HG02938 (cell line): Measurements from ENCODE around the gene APPBP2.
"Not testable (repeated sequence)": the region's sequence is repeated elsewhere in the genome, so short reads cannot be mapped to it uniquely, and the experiment has no call there.

Source experiments
- ATAC-seq: cut with Tn5 transposase; IDR thresholded peaks from one replicate; pipeline ENCODE4 v1.9.1; 2021; ENCODE audit warnings: mild to moderate bottlenecking, moderate library complexity; ENCODE audit not compliant: unreplicated experiment

APPBP2 gene

DNA sequence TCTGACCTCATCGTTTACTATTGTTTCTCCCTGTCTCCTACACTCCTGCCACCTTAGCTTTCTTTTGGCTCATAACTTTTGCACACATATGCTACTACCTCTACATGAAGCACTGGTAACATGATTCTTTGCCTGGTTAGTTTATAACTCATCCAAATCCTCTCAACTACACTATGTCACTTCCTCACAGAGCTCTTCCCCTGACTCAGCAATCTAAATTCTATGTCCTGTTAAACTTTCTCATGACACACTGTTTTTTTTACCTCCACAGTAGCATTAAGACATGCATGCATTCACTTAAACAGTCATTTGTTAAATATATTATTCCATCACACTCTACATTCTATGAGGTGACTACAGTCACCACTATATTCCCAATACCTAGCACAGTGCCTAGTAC is 19.7 kb downstream of the APPBP2 start:
- no peak for ATAC-seq

DNA sequence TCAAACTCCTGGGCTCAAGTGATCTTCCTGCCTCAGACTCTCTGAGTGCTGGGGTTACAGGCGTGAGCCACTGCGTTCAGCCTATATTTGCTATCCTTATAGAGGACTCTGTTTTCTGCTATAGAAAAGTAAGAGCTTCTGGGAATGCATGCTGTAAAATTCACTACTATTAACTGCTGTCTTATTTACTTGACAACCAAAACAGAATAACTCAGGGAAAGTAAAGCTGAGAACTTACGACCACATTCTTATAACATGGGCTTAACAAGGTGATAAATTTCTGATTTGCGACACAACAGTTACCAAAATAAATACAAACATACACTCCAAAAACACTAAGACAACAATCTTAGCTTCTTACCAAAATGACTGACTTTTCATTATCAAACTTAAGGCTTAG is 23.9 kb downstream of the APPBP2 start:
- no peak for ATAC-seq

GRCh38 chr17:60501589-60501988 is 24.5 kb downstream of the APPBP2 start:
- no peak for ATAC-seq

- ATAC-seq: no peak
These were observed 30.0 kb downstream of the APPBP2 start for GRCh38 chr17:60496041-60496440.

DNA sequence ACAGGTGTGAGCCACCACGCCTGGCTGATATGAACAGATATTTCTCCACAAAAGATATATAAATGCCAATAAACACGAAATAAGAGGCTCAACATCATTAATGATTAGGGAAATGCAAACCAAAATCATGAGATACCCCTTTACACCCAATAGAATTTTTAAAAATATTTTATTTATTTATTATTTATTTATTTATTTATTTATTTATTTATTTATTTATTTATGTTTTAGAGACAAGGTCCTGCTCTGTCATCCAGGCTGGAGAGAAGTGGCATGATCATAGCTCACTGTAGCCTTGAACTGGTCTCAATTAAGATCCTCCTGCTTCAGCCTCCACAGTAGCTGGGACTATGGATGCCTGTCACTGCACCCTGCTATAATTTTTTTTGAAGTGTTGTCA is 30.8 kb downstream of the APPBP2 start:
- ATAC-seq: no peak

GRCh38 chr17:60493847-60494321 is 32.2 kb downstream of the APPBP2 start:
- no peak for ATAC-seq

DNA sequence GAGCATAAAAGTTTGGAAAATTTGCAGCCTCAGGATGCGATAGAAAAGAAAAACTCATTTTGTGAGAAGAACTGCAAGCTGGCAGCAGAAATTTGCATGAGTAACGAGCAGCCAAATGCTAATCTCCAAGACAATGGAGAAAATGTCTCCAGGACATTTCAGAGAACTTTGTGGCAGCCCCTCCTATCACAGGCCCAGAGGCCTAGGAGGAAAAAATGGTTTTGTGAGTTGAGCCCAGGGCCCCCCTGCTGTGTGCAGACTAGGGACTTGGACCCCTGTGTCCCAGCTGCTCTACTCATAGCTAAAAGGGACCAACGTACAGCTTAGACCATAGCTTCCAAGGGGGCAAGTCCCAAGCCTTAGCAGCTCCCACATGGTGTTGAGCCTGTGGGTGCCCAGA is 34.3 kb downstream of the APPBP2 start:
- ATAC-seq: no peak

GRCh38 chr17:60490594-60490993 is 35.4 kb downstream of the APPBP2 start:
- not testable (repeated sequence) for ATAC-seq

- no peak for ATAC-seq
These were observed 44.4 kb downstream of the APPBP2 start for GRCh38 chr17:60481604-60482003.

DNA sequence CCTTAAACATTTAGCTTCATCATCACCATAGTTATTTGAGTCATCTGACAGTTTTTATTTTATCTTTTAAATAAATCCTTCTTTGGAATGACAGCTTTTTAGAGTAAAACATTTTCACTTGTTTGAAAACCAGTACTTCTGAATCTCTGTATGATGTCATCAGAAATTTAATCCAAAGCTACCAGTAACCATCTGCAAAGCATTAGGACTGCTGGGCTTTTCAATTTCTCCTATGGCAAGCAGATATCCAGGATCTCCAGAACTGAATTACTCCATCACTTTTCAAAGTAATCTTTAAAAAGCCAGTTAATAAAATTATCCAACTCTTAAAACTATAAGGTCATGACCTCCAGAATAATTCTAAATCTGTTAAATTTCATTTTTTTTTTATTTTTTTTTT is 52.3 kb downstream of the APPBP2 start:
- ATAC-seq: no peak

DNA sequence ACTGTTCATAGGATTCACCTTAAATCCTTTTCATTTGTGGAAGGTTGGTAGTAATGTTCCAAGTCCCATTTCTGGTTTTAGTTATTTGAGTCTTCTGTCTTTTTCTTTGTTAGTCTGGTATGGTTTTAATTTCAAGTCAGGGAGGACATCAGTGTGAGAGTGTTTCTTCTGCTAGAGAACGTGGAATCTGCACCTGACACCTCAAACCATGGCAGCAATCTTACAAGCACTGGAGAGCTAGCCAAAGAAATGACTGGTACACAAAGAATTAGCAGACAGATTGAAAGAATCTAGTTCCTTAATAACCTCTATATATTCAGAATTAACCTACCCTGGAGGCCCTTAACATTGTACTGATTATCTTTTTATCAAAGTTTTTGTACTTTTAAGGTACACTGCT is 53.6 kb downstream of the APPBP2 start:
- no peak for ATAC-seq

GRCh38 chr17:60471451-60471850 is 54.6 kb downstream of the APPBP2 start:
- no peak for ATAC-seq

DNA sequence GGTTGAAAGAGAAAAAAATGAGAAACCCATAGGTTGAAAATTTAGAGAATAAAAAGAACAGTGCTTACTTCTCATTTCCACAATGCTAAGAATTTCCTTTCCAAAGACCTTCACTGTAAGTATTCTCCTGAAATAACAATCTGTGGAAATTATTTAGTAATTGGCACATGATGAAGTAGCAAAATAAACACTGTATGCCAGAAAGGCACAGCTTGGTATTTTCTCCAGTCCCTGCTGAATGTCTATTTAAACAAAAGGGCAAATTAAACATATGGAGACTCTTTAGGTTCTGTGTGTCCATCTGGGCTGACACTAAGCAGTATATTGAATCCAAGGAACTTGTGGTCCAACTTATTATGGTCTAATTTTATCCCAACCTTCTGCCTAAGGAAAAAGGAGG is 57.7 kb downstream of the APPBP2 start:
- ATAC-seq: no peak

- ATAC-seq: no peak
These were observed 61.7 kb downstream of the APPBP2 start for GRCh38 chr17:60464343-60464742.

DNA sequence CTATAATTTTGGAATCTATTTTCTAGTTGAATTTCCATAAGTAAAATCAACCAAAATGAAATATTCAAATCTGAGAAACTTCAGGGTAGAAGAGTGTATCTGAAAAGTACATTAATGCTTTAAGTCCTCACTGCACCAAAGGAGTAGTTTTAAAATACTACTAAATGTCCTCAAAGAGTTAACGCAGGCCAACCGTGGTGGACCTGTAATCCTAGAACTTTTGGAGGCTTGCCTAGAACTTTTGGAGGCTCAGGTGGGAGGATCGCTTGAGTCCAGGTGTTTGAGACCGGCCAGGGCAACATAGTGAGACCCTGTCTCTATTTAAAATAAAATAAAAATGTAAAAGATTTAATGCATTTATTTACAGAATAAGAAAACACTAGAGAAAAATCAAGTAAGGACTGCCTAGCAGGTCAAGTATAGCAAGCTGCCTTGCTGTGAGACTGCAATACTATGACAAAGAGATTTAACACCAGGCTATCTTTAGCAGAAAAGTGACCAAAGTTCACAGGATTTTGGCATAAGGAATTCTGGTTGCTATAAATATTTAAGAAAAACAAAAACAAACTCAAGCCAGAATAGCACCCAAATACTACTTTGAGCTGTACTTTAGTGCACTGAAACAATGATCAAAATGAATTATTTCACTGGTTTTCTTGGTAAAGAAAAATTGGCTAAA is 62.7 kb downstream of the APPBP2 start:
- ATAC-seq: no peak

DNA sequence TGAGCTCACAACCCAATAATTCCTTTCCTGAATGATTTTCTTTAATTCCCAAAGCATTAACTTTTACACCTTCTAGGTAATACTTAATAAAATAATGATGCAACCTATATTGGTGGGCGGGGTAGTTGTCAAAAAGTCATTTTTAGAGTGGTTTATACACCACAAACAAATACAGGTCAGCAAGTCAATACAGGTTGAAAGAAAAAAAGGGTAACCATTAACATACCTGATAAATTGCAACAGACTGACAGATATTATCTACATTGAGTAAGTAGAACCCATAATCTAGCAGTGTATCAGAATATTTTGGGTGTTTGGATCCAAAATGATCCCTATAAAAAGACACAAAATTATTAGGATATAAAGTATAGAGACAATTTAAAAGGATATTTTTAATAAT is 64.5 kb downstream of the APPBP2 start:
- ATAC-seq: no peak

DNA sequence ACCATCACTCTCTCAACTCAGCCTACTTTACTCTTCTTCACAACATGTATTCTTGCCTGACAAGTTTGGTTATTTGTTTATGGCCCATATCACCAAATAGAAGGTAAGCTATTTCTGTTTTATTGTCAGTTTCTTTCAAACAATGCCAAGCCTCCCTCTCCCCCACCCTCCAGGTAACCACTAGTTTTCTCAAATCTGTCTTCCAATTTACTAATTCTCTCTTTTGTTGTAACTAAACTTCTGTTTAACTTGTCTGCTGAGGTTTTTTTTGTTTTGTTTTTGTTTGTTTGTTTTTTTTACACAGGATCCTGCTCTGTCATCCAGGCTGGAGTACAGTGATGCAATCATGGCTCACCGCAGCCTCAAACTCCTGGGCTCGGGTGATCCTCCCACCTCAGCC is 68.9 kb downstream of the APPBP2 start:
- ATAC-seq: no peak

DNA sequence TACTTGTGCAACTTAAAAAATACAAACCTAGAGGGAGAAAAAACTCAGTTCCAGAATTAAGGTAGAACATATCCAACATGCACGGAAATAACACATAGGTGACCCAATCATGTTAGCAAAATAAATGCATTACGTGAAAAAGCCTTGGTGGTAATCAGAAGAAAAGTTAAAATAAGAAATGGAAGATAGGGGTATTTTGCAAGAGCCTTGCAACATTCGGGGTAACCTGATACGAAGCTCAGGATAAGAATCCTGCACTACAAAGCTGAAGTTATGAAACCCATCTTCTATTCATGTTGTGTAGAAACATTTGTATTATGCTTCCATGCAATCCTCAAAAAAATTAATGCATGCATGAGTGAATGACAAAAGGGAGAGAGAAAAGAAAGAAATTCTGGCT is 70.7 kb downstream of the APPBP2 start:
- ATAC-seq: no peak

GRCh38 chr17:60451965-60452364 is 74.1 kb downstream of the APPBP2 start:
- no peak for ATAC-seq

DNA sequence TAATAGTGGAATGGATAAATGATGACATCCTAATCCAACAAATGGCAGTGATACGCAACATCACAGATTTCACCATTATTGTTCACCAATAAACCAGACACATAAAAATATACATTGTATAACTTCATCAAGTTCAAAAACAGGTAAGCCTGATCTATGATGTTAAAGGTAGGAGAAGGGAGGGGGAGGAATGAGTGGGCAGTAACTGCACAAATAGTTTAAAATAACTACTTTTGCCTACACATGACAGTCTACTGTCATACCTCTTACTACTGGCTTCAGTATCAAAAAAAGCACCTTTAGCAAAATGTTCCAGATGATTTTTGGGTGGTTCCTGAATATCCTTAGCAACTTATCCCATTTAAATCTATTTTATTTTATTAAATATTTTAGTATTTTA is 75.0 kb downstream of the APPBP2 start:
- ATAC-seq: no peak

DNA sequence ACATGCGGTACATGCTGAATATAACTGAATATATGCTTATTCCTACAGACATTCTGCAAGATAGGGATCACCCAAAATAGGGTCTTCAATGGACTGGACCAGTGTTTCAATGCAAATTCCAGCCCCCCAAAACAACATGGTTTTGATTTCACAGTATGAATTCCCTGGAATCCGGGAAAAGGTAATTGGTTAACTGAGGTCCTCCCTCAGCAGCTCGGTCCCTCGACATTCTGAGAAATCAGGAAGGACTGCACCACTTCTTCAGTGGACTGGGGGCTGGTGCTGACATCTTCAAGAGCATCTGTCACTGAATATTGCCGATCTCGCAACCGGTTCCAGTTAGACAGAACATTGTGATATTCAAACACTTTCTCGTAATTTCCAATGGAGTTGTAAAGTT is 78.7 kb downstream of the APPBP2 start:
- no peak for ATAC-seq

- ATAC-seq: no peak
These were observed 80.9 kb downstream of the APPBP2 start for GRCh38 chr17:60445144-60445543.

DNA sequence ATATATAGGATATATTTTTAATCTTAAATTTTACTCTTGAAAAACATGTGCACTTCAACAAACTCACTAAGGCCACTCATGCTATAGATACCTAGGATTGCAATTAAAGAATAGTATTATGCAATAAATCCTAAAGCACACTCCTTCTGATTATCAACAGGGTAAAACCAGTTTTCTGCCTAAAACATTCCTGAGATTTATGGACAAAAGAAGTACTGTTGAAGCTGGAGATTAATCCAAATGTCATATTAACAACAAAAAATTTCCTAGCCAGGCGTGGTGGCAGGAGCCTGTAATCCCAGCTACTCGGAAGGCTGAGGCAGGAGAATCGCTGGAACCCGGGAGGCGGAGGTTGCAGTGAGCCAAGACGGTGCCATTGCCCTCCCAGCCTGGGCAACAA is 82.3 kb downstream of the APPBP2 start:
- ATAC-seq: no peak
